ENCODE data around the gene SATB2.

- TF ChIP-seq EZH2 (IDR thresholded peaks at IDR 0.05; ENCODE audit: low read depth): no peak
- TF ChIP-seq, protein P1, sequence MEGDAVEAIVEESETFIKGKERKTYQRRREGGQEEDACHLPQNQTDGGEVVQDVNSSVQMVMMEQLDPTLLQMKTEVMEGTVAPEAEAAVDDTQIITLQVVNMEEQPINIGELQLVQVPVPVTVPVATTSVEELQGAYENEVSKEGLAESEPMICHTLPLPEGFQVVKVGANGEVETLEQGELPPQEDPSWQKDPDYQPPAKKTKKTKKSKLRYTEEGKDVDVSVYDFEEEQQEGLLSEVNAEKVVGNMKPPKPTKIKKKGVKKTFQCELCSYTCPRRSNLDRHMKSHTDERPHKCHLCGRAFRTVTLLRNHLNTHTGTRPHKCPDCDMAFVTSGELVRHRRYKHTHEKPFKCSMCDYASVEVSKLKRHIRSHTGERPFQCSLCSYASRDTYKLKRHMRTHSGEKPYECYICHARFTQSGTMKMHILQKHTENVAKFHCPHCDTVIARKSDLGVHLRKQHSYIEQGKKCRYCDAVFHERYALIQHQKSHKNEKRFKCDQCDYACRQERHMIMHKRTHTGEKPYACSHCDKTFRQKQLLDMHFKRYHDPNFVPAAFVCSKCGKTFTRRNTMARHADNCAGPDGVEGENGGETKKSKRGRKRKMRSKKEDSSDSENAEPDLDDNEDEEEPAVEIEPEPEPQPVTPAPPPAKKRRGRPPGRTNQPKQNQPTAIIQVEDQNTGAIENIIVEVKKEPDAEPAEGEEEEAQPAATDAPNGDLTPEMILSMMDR (conservative IDR thresholded peaks at IDR 0.05): no peak
Measured at GRCh38 chr2:199464606-199465352, 7.0 kb upstream of the SATB2 start.
